Measurements from ENCODE around the gene PCDHB7. TPM values are rescaled to one million over a fixed set of nuclear protein-coding genes. Genes with fewer than 3 reads are reported as not detected.
"Not testable (repeated sequence)": the region's sequence is repeated elsewhere in the genome, so short reads cannot be mapped to it uniquely, and the experiment has no call there.

Gene PCDHB7
- total RNA-seq, 1 donor from 2014 or later = 1.9 TPM

GRCh38 chr5:141186897-141187512, 14.6 kb downstream of the PCDHB7 start, which contains the start of gene PCDHB9:
Gene PCDHB9, plus strand, starts transcription at chr5:141187161. Its CDS starts 158 bp downstream, at chr5:141187319.
- intact Hi-C loops (cut with DNase I) = no loop called here
- TF ChIP-seq CTCF (IDR thresholded peaks at IDR 0.05) = peak; percentile 40
- H3K9me3 ChIP-seq = peaks cover 43% of the 10 kb centered on the region
- H3K36me3 ChIP-seq = no peaks in the 10 kb centered on the region
- no peak within 1 kb of the TSS for H3K27ac ChIP-seq
- DNase-seq = no peak
- no peaks in the 10 kb centered on the region for H3K4me1 ChIP-seq
- H3K4me3 ChIP-seq = no peak within 1 kb of the TSS
- peaks cover 3% of the 10 kb centered on the region for H3K27me3 ChIP-seq (ENCODE audit: low read depth)
- ATAC-seq = no peak

- H3K27me3 ChIP-seq (ENCODE audit: low read depth); H3K27ac ChIP-seq; ATAC-seq; intact Hi-C loops (cut with DNase I); H3K4me1 ChIP-seq; H3K4me3 ChIP-seq; DNase-seq; H3K36me3 ChIP-seq: not testable (repeated sequence)
- peaks cover 45% of the 10 kb centered on the region for H3K9me3 ChIP-seq
Observed at GRCh38 chr5:141188682-141189081, 16.2 kb downstream of the PCDHB7 start.

- H3K27ac ChIP-seq; H3K4me1 ChIP-seq; intact Hi-C loops (cut with DNase I); H3K4me3 ChIP-seq; DNase-seq; ATAC-seq; H3K27me3 ChIP-seq (ENCODE audit: low read depth); H3K36me3 ChIP-seq: not testable (repeated sequence)
- peaks cover 45% of the 10 kb centered on the region for H3K9me3 ChIP-seq
Observed at GRCh38 chr5:141189131-141189530, 16.7 kb downstream of the PCDHB7 start.

- DNase-seq (no peak), ATAC-seq (no peak)
- H3K9me3 ChIP-seq = peaks cover 53% of the 10 kb centered on the region
- no peaks in the 10 kb centered on the region for H3K36me3 ChIP-seq
- intact Hi-C loops (cut with DNase I) = no loop called here
- H3K27ac ChIP-seq = no peak within 1 kb of the TSS
- no peaks in the 10 kb centered on the region for H3K27me3 ChIP-seq (ENCODE audit: low read depth)
- H3K4me1 ChIP-seq = no peaks in the 10 kb centered on the region
- no peak within 1 kb of the TSS for H3K4me3 ChIP-seq
- TF ChIP-seq CTCF (IDR thresholded peaks at IDR 0.05) = peak; percentile 41
Observed at GRCh38 chr5:141192110-141192725, 19.8 kb downstream of the PCDHB7 start, which contains the start of gene PCDHB10. Gene PCDHB10, plus strand, starts transcription at chr5:141192353. Its CDS starts 200 bp downstream, at chr5:141192553.

GRCh38 chr5:141194332-141194731, 21.9 kb downstream of the PCDHB7 start:
- ATAC-seq; H3K27me3 ChIP-seq (ENCODE audit: low read depth); DNase-seq; H3K4me1 ChIP-seq; intact Hi-C loops (cut with DNase I); H3K27ac ChIP-seq; H3K36me3 ChIP-seq; H3K4me3 ChIP-seq: not testable (repeated sequence)
- H3K9me3 ChIP-seq = peaks cover 62% of the 10 kb centered on the region

GRCh38 chr5:141196363-141196762, 23.9 kb downstream of the PCDHB7 start:
- no peaks in the 10 kb centered on the region for H3K36me3 ChIP-seq
- H3K4me1 ChIP-seq = no peaks in the 10 kb centered on the region
- H3K4me3 ChIP-seq = no peak overlapping the region
- no peaks in the 10 kb centered on the region for H3K27me3 ChIP-seq (ENCODE audit: low read depth)
- intact Hi-C loops (cut with DNase I) = no loop called here
- H3K27ac ChIP-seq = no peak overlapping the region
- no peak for TF ChIP-seq CTCF (IDR thresholded peaks at IDR 0.05)
- DNase-seq (no peak), ATAC-seq (no peak)
- peaks cover 59% of the 10 kb centered on the region for H3K9me3 ChIP-seq

Measured in lower lobe of right lung (tissue), 2 donors.